ENCODE data around the gene IMPDH2.

Gene IMPDH2

GRCh38 chr3:49007771-49008528 is 21.2 kb downstream of the IMPDH2 start:
- Histone ChIP-seq H3K4me3 (peak overlapping the region; percentile 87), H3K4me1 (peaks cover 37% of the 10 kb centered on the region), H3K9me3 (no peaks in the 10 kb centered on the region), H3K36me3 (peaks cover 44% of the 10 kb centered on the region), H3K27ac (peak overlapping the region; percentile 99), H3K4me2 (peak overlapping the region; percentile 97), H4K20me1 (peaks cover 51% of the 10 kb centered on the region), H3K9ac (peak overlapping the region; percentile 98), H3K27me3 (no peaks in the 10 kb centered on the region)
- TF ChIP-seq Cebpa-rat (IDR thresholded peaks at IDR 0.05), result no peak

GRCh38 chr3:49007068-49007770 is 22.0 kb downstream of the IMPDH2 start, which contains the start of gene WDR6:
TSS of gene WDR6 (plus strand) at chr3:49007391. CDS start at chr3:49007432, 41 bp downstream.
- H3K27me3 ChIP-seq, result no peaks in the 10 kb centered on the region
- peak within 1 kb of the TSS; percentile 97 for H3K4me2 ChIP-seq
- peaks cover 44% of the 10 kb centered on the region for H4K20me1 ChIP-seq
- H3K4me3 ChIP-seq, result peak within 1 kb of the TSS; percentile 87
- H3K36me3 ChIP-seq, result peaks cover 42% of the 10 kb centered on the region
- peak within 1 kb of the TSS; percentile 98 for H3K9ac ChIP-seq
- H3K4me1 ChIP-seq, result peaks cover 32% of the 10 kb centered on the region
- peak within 1 kb of the TSS; percentile 99 for H3K27ac ChIP-seq
- TF ChIP-seq Cebpa-rat (IDR thresholded peaks at IDR 0.05), result no peak
- no peaks in the 10 kb centered on the region for H3K9me3 ChIP-seq

DNA sequence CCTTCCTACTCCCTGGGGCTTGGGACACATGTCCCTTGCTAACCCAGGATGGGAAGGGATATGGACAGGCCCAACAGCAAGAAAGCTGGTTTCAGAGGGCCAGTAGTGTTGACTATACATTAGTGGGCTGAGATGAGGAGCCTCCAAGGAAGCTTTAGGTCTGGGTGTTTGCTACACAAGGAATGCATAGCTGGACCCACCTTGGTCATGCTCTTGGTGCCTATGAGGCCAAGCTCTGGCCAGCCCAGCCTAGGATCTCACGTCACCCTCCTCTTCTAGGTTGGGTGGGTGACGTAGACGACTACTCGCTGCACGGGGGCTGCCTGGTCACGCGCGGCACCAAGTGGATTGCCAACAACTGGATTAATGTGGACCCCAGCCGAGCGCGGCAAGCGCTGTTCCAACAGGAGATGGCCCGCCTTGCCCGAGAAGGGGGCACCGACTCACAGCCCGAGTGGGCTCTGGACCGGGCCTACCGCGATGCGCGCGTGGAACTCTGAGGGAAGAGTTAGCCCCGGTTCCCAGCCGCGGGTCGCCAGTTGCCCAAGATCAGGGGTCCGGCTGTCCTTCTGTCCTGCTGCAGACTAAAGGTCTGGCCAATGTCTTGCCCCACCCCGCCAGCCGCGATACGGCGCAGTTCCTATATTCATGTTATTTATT is 22.7 kb downstream of the IMPDH2 start:
- Histone ChIP-seq H3K36me3 (peaks cover 37% of the 10 kb centered on the region), H3K4me3 (peak overlapping the region; percentile 87), H3K4me2 (peak overlapping the region; percentile 97), H4K20me1 (peaks cover 37% of the 10 kb centered on the region), H3K9me3 (no peaks in the 10 kb centered on the region), H3K4me1 (peaks cover 32% of the 10 kb centered on the region), H3K27me3 (no peaks in the 10 kb centered on the region), H3K27ac (peak overlapping the region; percentile 99), H3K9ac (peak overlapping the region; percentile 98)
- TF ChIP-seq Cebpa-rat (IDR thresholded peaks at IDR 0.05), result no peak

- Histone ChIP-seq H4K20me1 (peaks cover 32% of the 10 kb centered on the region), H3K9ac (no peak overlapping the region), H3K27me3 (no peaks in the 10 kb centered on the region), H3K9me3 (no peaks in the 10 kb centered on the region), H3K27ac (peak overlapping the region; percentile 99; the same call in 1 of the 2 replicates), H3K4me1 (peaks cover 32% of the 10 kb centered on the region), H3K36me3 (peaks cover 32% of the 10 kb centered on the region), H3K4me3 (peak overlapping the region; percentile 87), H3K4me2 (peak overlapping the region; percentile 97)
- TF ChIP-seq Cebpa-rat (IDR thresholded peaks at IDR 0.05), result no peak
These were observed 23.2 kb downstream of the IMPDH2 start for GRCh38 chr3:49005998-49006397.

DNA sequence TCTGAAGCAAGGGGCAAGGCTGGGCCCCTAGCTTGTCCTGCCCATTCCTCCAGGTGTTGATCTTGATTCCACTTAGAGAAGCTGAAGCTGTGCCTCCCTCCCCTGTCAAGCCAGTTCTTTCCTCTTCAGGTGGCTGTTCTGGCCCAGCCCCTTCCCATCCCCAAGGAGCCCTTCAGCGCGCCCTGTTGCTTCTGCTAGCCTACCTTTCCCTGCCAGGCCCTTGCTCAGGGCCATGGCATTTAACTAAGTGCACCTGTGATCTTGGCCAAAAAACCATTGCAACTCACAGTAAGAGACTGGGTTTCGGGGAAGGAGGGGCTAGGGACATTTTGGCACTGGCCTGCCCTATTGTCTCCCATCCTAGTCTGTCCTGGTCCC is 23.9 kb downstream of the IMPDH2 start:
- H4K20me1 ChIP-seq, result peaks cover 25% of the 10 kb centered on the region
- no peak overlapping the region for H3K27ac ChIP-seq
- no peaks in the 10 kb centered on the region for H3K27me3 ChIP-seq
- no peak overlapping the region for H3K4me2 ChIP-seq
- H3K4me3 ChIP-seq, result no peak overlapping the region
- peaks cover 32% of the 10 kb centered on the region for H3K4me1 ChIP-seq
- peaks cover 25% of the 10 kb centered on the region for H3K36me3 ChIP-seq
- TF ChIP-seq Cebpa-rat (IDR thresholded peaks at IDR 0.05), result no peak
- H3K9ac ChIP-seq, result no peak overlapping the region
- no peaks in the 10 kb centered on the region for H3K9me3 ChIP-seq

- Histone ChIP-seq H3K4me3 (no peak overlapping the region), H3K9ac (no peak overlapping the region)
- no peak for TF ChIP-seq Cebpa-rat (IDR thresholded peaks at IDR 0.05)
These were observed 24.6 kb downstream of the IMPDH2 start for GRCh38 chr3:49004352-49005302.

GRCh38 chr3:49001155-49001554 is 28.0 kb downstream of the IMPDH2 start:
- Histone ChIP-seq H3K9me3 (no peaks in the 10 kb centered on the region), H3K4me2 (no peak overlapping the region), H3K9ac (no peak overlapping the region), H3K27me3 (no peaks in the 10 kb centered on the region), H3K27ac (no peak overlapping the region), H3K4me3 (no peak overlapping the region), H4K20me1 (no peaks in the 10 kb centered on the region), H3K36me3 (peaks cover 31% of the 10 kb centered on the region), H3K4me1 (peaks cover 3% of the 10 kb centered on the region)
- TF ChIP-seq Cebpa-rat (IDR thresholded peaks at IDR 0.05), result no peak

More at GRCh38 chr3:49004352-49005302, 24.6 kb downstream of the IMPDH2 start:
- Histone ChIP-seq H3K4me2 (no peak overlapping the region), H4K20me1 (peaks cover 18% of the 10 kb centered on the region), H3K27me3 (no peaks in the 10 kb centered on the region), H3K9me3 (no peaks in the 10 kb centered on the region), H3K27ac (no peak overlapping the region), H3K36me3 (peaks cover 18% of the 10 kb centered on the region), H3K4me1 (peaks cover 27% of the 10 kb centered on the region)

- Histone ChIP-seq H3K9ac (no peak overlapping the region), H3K27me3 (no peaks in the 10 kb centered on the region), H3K4me1 (peaks cover 2% of the 10 kb centered on the region), H3K9me3 (no peaks in the 10 kb centered on the region), H3K36me3 (peaks cover 28% of the 10 kb centered on the region), H3K4me3 (no peak overlapping the region), H4K20me1 (no peaks in the 10 kb centered on the region), H3K4me2 (no peak overlapping the region), H3K27ac (no peak overlapping the region)
- TF ChIP-seq Cebpa-rat (IDR thresholded peaks at IDR 0.05), result no peak
These were observed 29.9 kb downstream of the IMPDH2 start for GRCh38 chr3:48999085-48999858.
